Stimulated activated CD8-positive, alpha-beta memory T cell treated with anti-CD3 and anti-CD28 coated beads, Interleukin-15, amount 100 ng/mL, for 4 hours (primary cell): ENCODE data around the gene OSBPL7.

Experiments used
- DNase-seq, 2 donors: peaks; one replicate each; pipeline ENCODE4 v3.0.0-alpha.2; 2020; ENCODE audit warnings: low read depth in 2 of 2

The OSBPL7 gene

GRCh38 chr17:47847341-47848197 lies 26.0 kb upstream of the OSBPL7 start:
- no peak for DNase-seq

GRCh38 chr17:47846716-47847340 lies 25.2 kb upstream of the OSBPL7 start:
- DNase-seq = no peak

GRCh38 chr17:47845716-47846075 lies 24.1 kb upstream of the OSBPL7 start:
- no peak for DNase-seq

- DNase-seq = no peak
These were observed 23.5 kb upstream of the OSBPL7 start for GRCh38 chr17:47844814-47845715.

- no peak for DNase-seq
These were observed 22.6 kb upstream of the OSBPL7 start for GRCh38 chr17:47844227-47844626.

GRCh38 chr17:47843391-47843730 lies 21.8 kb upstream of the OSBPL7 start:
- DNase-seq = no peak

- no peak for DNase-seq
These were observed 20.1 kb upstream of the OSBPL7 start for GRCh38 chr17:47841488-47842291.

GRCh38 chr17:47840742-47841487 lies 19.3 kb upstream of the OSBPL7 start, which contains the start of gene SCRN2:
SCRN2 (minus strand) TSS chr17:47841273; CDS start chr17:47840843, 430 bp downstream.
- peak; percentile 62 to 67 for DNase-seq

- no peak for DNase-seq
These were observed 18.6 kb upstream of the OSBPL7 start for GRCh38 chr17:47840001-47840741.

- DNase-seq = no peak
These were observed 17.5 kb upstream of the OSBPL7 start for GRCh38 chr17:47839071-47839470.

GRCh38 chr17:47838636-47839035 lies 17.0 kb upstream of the OSBPL7 start:
- DNase-seq = no peak

GRCh38 chr17:47837401-47838039 lies 15.9 kb upstream of the OSBPL7 start:
- no peak for DNase-seq

GRCh38 chr17:47836601-47837000 lies 15.0 kb upstream of the OSBPL7 start:
- no peak for DNase-seq

GRCh38 chr17:47834756-47835155 lies 13.2 kb upstream of the OSBPL7 start:
- DNase-seq = no peak

GRCh38 chr17:47831934-47832327 lies 10.3 kb upstream of the OSBPL7 start:
- no peak for DNase-seq

- peak; percentile 83 to 84 for DNase-seq
These were observed 9.7 kb upstream of the OSBPL7 start, which contains the start of the genes LRRC46 and MRPL10 for GRCh38 chr17:47831003-47831933. LRRC46 (plus strand) TSS chr17:47831670; CDS start chr17:47831990, 320 bp downstream. MRPL10 (minus strand) TSS chr17:47831541; CDS start chr17:47831511, 30 bp downstream.

- no peak for DNase-seq
These were observed 8.9 kb upstream of the OSBPL7 start for GRCh38 chr17:47830396-47831002.

GRCh38 chr17:47829870-47830269 lies 8.3 kb upstream of the OSBPL7 start:
- DNase-seq = no peak
